ENCODE data around the gene CDC14C.
"Not testable (repeated sequence)": the region's sequence is repeated elsewhere in the genome, so short reads cannot be mapped to it uniquely, and the experiment has no call there.

The CDC14C gene

GRCh38 chr7:48924433-48924832 is at the start of gene CDC14C:
Gene CDC14C (plus strand): TSS chr7:48924547. CDS start chr7:48924673, 126 bp downstream.
- no peak for DNase-seq

- no peak for DNase-seq
These were observed 49.1 kb upstream of the CDC14C start for GRCh38 chr7:48875045-48875916.

GRCh38 chr7:48876087-48876486 is 48.3 kb upstream of the CDC14C start:
- DNase-seq, result no peak

- DNase-seq, result no peak
These were observed 43.5 kb upstream of the CDC14C start for GRCh38 chr7:48880851-48881250.

GRCh38 chr7:48887500-48887899 is 36.8 kb upstream of the CDC14C start:
- no peak for DNase-seq

- DNase-seq, result no peak
These were observed 29.8 kb upstream of the CDC14C start for GRCh38 chr7:48894574-48894973.

- no peak for DNase-seq
These were observed 24.4 kb upstream of the CDC14C start for GRCh38 chr7:48899932-48900331.

GRCh38 chr7:48901966-48902365 is 22.4 kb upstream of the CDC14C start:
- DNase-seq, result no peak

GRCh38 chr7:48904975-48905374 is 19.4 kb upstream of the CDC14C start:
- DNase-seq, result no peak

- DNase-seq, result not testable (repeated sequence)
These were observed 18.7 kb upstream of the CDC14C start for GRCh38 chr7:48905686-48906085.

- DNase-seq, result not testable (repeated sequence)
These were observed 14.5 kb upstream of the CDC14C start for GRCh38 chr7:48909887-48910286.

- no peak for DNase-seq
These were observed 7.1 kb downstream of the CDC14C start for GRCh38 chr7:48931481-48931880.

GRCh38 chr7:48932126-48932910 is 8.0 kb downstream of the CDC14C start:
- no peak for DNase-seq

- DNase-seq, result no peak
These were observed 9.3 kb downstream of the CDC14C start for GRCh38 chr7:48933549-48934085.

GRCh38 chr7:48938539-48939295 is 14.4 kb downstream of the CDC14C start:
- DNase-seq, result no peak

- DNase-seq, result no peak
These were observed 19.1 kb downstream of the CDC14C start for GRCh38 chr7:48943279-48943990.

- DNase-seq, result no peak
These were observed 31.6 kb downstream of the CDC14C start for GRCh38 chr7:48955916-48956315.

- no peak for DNase-seq
These were observed 35.3 kb downstream of the CDC14C start for GRCh38 chr7:48959676-48960075.

GRCh38 chr7:48962821-48963505 is 38.6 kb downstream of the CDC14C start:
- no peak for DNase-seq

- DNase-seq, result no peak
These were observed 39.7 kb downstream of the CDC14C start for GRCh38 chr7:48964074-48964473.

GRCh38 chr7:48971173-48971572 is 46.8 kb downstream of the CDC14C start:
- no peak for DNase-seq

GRCh38 chr7:48976253-48976652 is 51.9 kb downstream of the CDC14C start:
- DNase-seq, result no peak

All from activated CD4-positive, alpha-beta T cell treated with anti-CD3 and anti-CD28 coated beads for 4 hours (primary cell).